Nephron progenitor cell (in vitro differentiated cells): Measurements from ENCODE around the gene ZFHX3.

ENCODE experiments used
- DNase-seq: peaks from one replicate; pipeline ENCODE4 v3.0.0; 2021
- H3K27ac Mint-ChIP-seq: 2 replicates; pipeline ENCODE4 v1.8.0; 2021; ENCODE audit warnings: mild to moderate bottlenecking, moderate library complexity, mixed read lengths
- H3K27me3 Mint-ChIP-seq: 2 replicates; pipeline ENCODE4 v1.8.0; 2021; ENCODE audit warnings: mild to moderate bottlenecking, low read depth, mixed read lengths; ENCODE audit not compliant: poor library complexity
- H3K36me3 Mint-ChIP-seq: 2 replicates; pipeline ENCODE4 v1.8.0; 2021; ENCODE audit warnings: low read depth, mixed read lengths
- H3K4me1 Mint-ChIP-seq: 2 replicates; pipeline ENCODE4 v1.8.0; 2021; ENCODE audit warnings: mixed read lengths
- H3K4me3 Mint-ChIP-seq: 2 replicates; pipeline ENCODE4 v1.8.0; 2021; ENCODE audit warnings: mild to moderate bottlenecking, moderate library complexity, mixed read lengths
- H3K9me3 Mint-ChIP-seq: 2 replicates; pipeline ENCODE4 v1.8.0; 2021; ENCODE audit warnings: mild to moderate bottlenecking, moderate library complexity, mixed read lengths
- CTCF ChIP-seq: fragments of 200-600 bp; sonication (generic); IDR thresholded peaks from 2 replicates; pipeline ENCODE4 v1.5.0; 2021; ENCODE audit warnings: antibody characterized with exemption

ZFHX3 gene

GRCh38 chr16:72936408-72936807, 111.5 kb downstream of the ZFHX3 start:
- no peak for DNase-seq
- TF ChIP-seq CTCF: no peak
- peaks cover 11% of the 10 kb centered on the region for H3K36me3 Mint-ChIP-seq
- H3K27ac Mint-ChIP-seq: no peak overlapping the region
- H3K4me1 Mint-ChIP-seq: peaks cover 75% of the 10 kb centered on the region
- no peak overlapping the region for H3K4me3 Mint-ChIP-seq
- H3K9me3 Mint-ChIP-seq: no peaks in the 10 kb centered on the region
- H3K27me3 Mint-ChIP-seq: no peaks in the 10 kb centered on the region

GRCh38 chr16:72935896-72936295, 112.0 kb downstream of the ZFHX3 start:
- Mint-ChIP-seq H3K4me1 (peaks cover 80% of the 10 kb centered on the region), H3K4me3 (peak overlapping the region; percentile 0), H3K27me3 (no peaks in the 10 kb centered on the region), H3K36me3 (peaks cover 11% of the 10 kb centered on the region), H3K27ac (peak overlapping the region; percentile 9), H3K9me3 (no peaks in the 10 kb centered on the region)
- TF ChIP-seq CTCF: no peak
- peak; percentile 32 for DNase-seq

GRCh38 chr16:72934636-72935403, 113.1 kb downstream of the ZFHX3 start:
- Mint-ChIP-seq H3K9me3 (no peaks in the 10 kb centered on the region), H3K4me3 (no peak overlapping the region), H3K27me3 (no peaks in the 10 kb centered on the region), H3K36me3 (peaks cover 19% of the 10 kb centered on the region), H3K4me1 (peaks cover 89% of the 10 kb centered on the region), H3K27ac (peak overlapping the region; percentile 11)
- DNase-seq: no peak
- TF ChIP-seq CTCF: no peak

- H3K9me3 Mint-ChIP-seq: no peaks in the 10 kb centered on the region
- H3K27me3 Mint-ChIP-seq: no peaks in the 10 kb centered on the region
- H3K4me1 Mint-ChIP-seq: peaks cover 72% of the 10 kb centered on the region
- no peak for DNase-seq
- H3K4me3 Mint-ChIP-seq: no peak overlapping the region
- H3K27ac Mint-ChIP-seq: no peak overlapping the region
- no peak for TF ChIP-seq CTCF
- H3K36me3 Mint-ChIP-seq: peaks cover 25% of the 10 kb centered on the region
These were observed 115.1 kb downstream of the ZFHX3 start for GRCh38 chr16:72932677-72933335.

GRCh38 chr16:72932050-72932449, 115.9 kb downstream of the ZFHX3 start:
- Mint-ChIP-seq H3K9me3 (no peaks in the 10 kb centered on the region), H3K4me3 (no peak overlapping the region), H3K27ac (peak overlapping the region; percentile 50), H3K36me3 (peaks cover 29% of the 10 kb centered on the region), H3K4me1 (peaks cover 72% of the 10 kb centered on the region), H3K27me3 (no peaks in the 10 kb centered on the region)
- no peak for TF ChIP-seq CTCF
- DNase-seq: no peak
